ENCODE results near the gene KLHL6. TPM values are rescaled to one million over a fixed set of nuclear protein-coding genes. Genes with fewer than 3 reads are reported as not detected.

Gene KLHL6
- total RNA-seq: 0.32 TPM in 1 of 2 replicates, not detected in the other

GRCh38 chr3:183555541-183556081, at the start of gene KLHL6:
Gene KLHL6, minus strand, starts transcription at chr3:183555706. Its CDS starts 53 bp downstream, at chr3:183555653.

Other genes with a start within 250 kb of the KLHL6 start
- 0.16 and 0.18 TPM in 2 replicates for gene MCF2L2, start 127.1 kb downstream of the KLHL6 start, total RNA-seq
- 23.3 and 24.0 TPM in 2 replicates for gene KLHL24, start 79.9 kb upstream of the KLHL6 start, total RNA-seq
- gene YEATS2, start 142.1 kb upstream of the KLHL6 start, total RNA-seq: 39.2 and 44.4 TPM in 2 replicates

All from cardiac atrium fibroblast (primary cell).